ENCODE data around the gene PRDM16. TPM values are rescaled to one million over a fixed set of nuclear protein-coding genes. Genes with fewer than 3 reads are reported as not detected.

Gene PRDM16
- total RNA-seq, 1 experiment from 2014 or later, result 6.1 TPM

DNA sequence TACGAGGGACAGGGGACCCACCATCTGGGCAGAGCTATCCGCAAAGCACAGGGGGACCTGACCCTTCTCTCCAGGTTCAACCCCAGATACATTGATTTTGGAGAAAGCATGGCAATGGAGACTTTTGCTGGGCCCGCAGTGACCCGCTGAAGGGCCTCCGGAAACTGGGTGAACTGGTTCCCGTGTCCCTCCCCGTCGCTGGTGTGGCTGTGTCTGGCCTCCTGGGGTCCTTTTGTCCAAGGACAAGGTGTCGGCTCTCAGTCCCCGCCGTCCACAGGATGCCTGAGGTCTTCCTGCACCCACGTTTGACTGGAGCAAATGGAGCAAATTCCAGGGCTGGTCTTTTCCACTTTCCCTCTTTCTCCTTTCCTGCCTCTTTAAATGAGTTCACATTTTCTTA, 176.3 kb downstream of the PRDM16 start:
- no peaks in the 10 kb centered on the region for H3K79me2 ChIP-seq (ENCODE audit: insufficient read depth, low read length)
- H3K36me3 ChIP-seq (ENCODE audit: control insufficient read depth in 1 of 2, insufficient read depth in 2 of 2, low read length in 2 of 2), result no peaks in the 10 kb centered on the region
- CTCF ChIA-PET, result no interaction called here
- no peaks in the 10 kb centered on the region for H3K9me2 ChIP-seq (ENCODE audit: insufficient read depth)
- H3K27me3 ChIP-seq (ENCODE audit: insufficient read depth, low read length), result no peaks in the 10 kb centered on the region
- H3K9me3 ChIP-seq (ENCODE audit: control insufficient read depth in 1 of 2, insufficient read depth in 1 of 2, low read depth in 1 of 2, low read length in 2 of 2), result no peaks in the 10 kb centered on the region
- BruUV-seq (replicated peaks), result no TSS peak
- H3K27ac ChIP-seq (ENCODE audit: low read depth, low read length), result no peak overlapping the region
- no peak overlapping the region for H3K9ac ChIP-seq (ENCODE audit: low read length)
- no peak overlapping the region for H3K4me3 ChIP-seq (replicated peaks in 1 of 2; ENCODE audit: low read depth in 1 of 2, low read length in 2 of 2)
- RAD21 ChIA-PET (ENCODE audit: low non-redundant PET in 1 of 2, low total read pairs in 2 of 2, uncharacterized antibody in 2 of 2, unreplicated experiment in 2 of 2), result no interaction called here
- no peaks in the 10 kb centered on the region for H4K20me1 ChIP-seq (ENCODE audit: insufficient read depth)
- POLR2A ChIA-PET, result no interaction called here
- H2AFZ ChIP-seq (ENCODE audit: low read depth, low read length, poor library complexity, severe bottlenecking), result no peak overlapping the region
- ATAC-seq, result no peak
- no peak for DNase-seq (ENCODE audit: low read depth, low spot score)
- H3K4me1 ChIP-seq (ENCODE audit: control insufficient read depth in 1 of 2, insufficient read depth in 2 of 2, low read length in 2 of 2), result peaks cover 3 to 6% of the 10 kb centered on the region in 2 experiments; a peak in 1 of 4 replicates
- H3K4me2 ChIP-seq (ENCODE audit: low read length), result no peak overlapping the region
- intact Hi-C loops (cut with micrococcal nuclease), result no loop called here
- no peak for TF ChIP-seq EZH2 (IDR thresholded peaks at IDR 0.05)
- no peak for TF ChIP-seq ELF1 (IDR thresholded peaks at IDR 0.05; ENCODE audit: borderline replicate concordance, low read depth)
- TF ChIP-seq, protein P1, sequence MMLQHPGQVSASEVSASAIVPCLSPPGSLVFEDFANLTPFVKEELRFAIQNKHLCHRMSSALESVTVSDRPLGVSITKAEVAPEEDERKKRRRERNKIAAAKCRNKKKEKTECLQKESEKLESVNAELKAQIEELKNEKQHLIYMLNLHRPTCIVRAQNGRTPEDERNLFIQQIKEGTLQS (IDR thresholded peaks at IDR 0.05), result no peak
- TF ChIP-seq ZBTB33 (IDR thresholded peaks at IDR 0.05; ENCODE audit: extremely low read depth, insufficient replicate concordance, low read length), result no peak
- TF ChIP-seq ZNF274 (IDR thresholded peaks at IDR 0.05; ENCODE audit: low read depth, low read length), result no peak
- no peak for TF ChIP-seq ZFX (IDR thresholded peaks at IDR 0.05)
- no peak for TF ChIP-seq RAD21 (IDR thresholded peaks at IDR 0.05; ENCODE audit: low read depth)
- no peak for TF ChIP-seq SIN3A (IDR thresholded peaks at IDR 0.05; ENCODE audit: low read depth)
- no peak for TF ChIP-seq SP1 (IDR thresholded peaks at IDR 0.05; ENCODE audit: low read depth)
- TF ChIP-seq CBX3 (IDR thresholded peaks at IDR 0.05; ENCODE audit: low read depth), result no peak
- no peak for TF ChIP-seq JUND (IDR thresholded peaks at IDR 0.05)
- TF ChIP-seq YY1 (IDR thresholded peaks at IDR 0.05; ENCODE audit: extremely low read depth, insufficient replicate concordance, low read depth, low read length), result no peak
- TF ChIP-seq, protein P2, sequence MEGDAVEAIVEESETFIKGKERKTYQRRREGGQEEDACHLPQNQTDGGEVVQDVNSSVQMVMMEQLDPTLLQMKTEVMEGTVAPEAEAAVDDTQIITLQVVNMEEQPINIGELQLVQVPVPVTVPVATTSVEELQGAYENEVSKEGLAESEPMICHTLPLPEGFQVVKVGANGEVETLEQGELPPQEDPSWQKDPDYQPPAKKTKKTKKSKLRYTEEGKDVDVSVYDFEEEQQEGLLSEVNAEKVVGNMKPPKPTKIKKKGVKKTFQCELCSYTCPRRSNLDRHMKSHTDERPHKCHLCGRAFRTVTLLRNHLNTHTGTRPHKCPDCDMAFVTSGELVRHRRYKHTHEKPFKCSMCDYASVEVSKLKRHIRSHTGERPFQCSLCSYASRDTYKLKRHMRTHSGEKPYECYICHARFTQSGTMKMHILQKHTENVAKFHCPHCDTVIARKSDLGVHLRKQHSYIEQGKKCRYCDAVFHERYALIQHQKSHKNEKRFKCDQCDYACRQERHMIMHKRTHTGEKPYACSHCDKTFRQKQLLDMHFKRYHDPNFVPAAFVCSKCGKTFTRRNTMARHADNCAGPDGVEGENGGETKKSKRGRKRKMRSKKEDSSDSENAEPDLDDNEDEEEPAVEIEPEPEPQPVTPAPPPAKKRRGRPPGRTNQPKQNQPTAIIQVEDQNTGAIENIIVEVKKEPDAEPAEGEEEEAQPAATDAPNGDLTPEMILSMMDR (IDR thresholded peaks at IDR 0.05 in 2 of 3, conservative IDR thresholded peaks at IDR 0.05 in 1 of 3; ENCODE audit: borderline replicate concordance in 1 of 3, insufficient read depth in 1 of 3, low read depth in 2 of 3, low read length in 2 of 3), result no peak
- TF ChIP-seq POLR2AphosphoS5 (IDR thresholded peaks at IDR 0.05; ENCODE audit: low read depth, low read length), result no peak
- TF ChIP-seq, protein P3, sequence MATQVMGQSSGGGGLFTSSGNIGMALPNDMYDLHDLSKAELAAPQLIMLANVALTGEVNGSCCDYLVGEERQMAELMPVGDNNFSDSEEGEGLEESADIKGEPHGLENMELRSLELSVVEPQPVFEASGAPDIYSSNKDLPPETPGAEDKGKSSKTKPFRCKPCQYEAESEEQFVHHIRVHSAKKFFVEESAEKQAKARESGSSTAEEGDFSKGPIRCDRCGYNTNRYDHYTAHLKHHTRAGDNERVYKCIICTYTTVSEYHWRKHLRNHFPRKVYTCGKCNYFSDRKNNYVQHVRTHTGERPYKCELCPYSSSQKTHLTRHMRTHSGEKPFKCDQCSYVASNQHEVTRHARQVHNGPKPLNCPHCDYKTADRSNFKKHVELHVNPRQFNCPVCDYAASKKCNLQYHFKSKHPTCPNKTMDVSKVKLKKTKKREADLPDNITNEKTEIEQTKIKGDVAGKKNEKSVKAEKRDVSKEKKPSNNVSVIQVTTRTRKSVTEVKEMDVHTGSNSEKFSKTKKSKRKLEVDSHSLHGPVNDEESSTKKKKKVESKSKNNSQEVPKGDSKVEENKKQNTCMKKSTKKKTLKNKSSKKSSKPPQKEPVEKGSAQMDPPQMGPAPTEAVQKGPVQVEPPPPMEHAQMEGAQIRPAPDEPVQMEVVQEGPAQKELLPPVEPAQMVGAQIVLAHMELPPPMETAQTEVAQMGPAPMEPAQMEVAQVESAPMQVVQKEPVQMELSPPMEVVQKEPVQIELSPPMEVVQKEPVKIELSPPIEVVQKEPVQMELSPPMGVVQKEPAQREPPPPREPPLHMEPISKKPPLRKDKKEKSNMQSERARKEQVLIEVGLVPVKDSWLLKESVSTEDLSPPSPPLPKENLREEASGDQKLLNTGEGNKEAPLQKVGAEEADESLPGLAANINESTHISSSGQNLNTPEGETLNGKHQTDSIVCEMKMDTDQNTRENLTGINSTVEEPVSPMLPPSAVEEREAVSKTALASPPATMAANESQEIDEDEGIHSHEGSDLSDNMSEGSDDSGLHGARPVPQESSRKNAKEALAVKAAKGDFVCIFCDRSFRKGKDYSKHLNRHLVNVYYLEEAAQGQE (IDR thresholded peaks at IDR 0.05; ENCODE audit: low read depth), result no peak
- TF ChIP-seq MAX (IDR thresholded peaks at IDR 0.05), result no peak
- no peak for TF ChIP-seq CEBPB (IDR thresholded peaks at IDR 0.05; ENCODE audit: low read depth)
- no peak for TF ChIP-seq EZH2phosphoT487 (IDR thresholded peaks at IDR 0.05; ENCODE audit: borderline replicate concordance)
- TF ChIP-seq SRF (IDR thresholded peaks at IDR 0.05; ENCODE audit: low read depth), result no peak
- TF ChIP-seq EGR1 (IDR thresholded peaks at IDR 0.05; ENCODE audit: low read depth), result no peak
